Pons (tissue), 1 donor: Measurements from ENCODE around the gene GTF3C1.
A peak's percentile ranks its signal among the peaks of the same experiment; 100 is the strongest.
"Not testable (repeated sequence)": the region's sequence is repeated elsewhere in the genome, so short reads cannot be mapped to it uniquely, and the experiment has no call there.

ENCODE experiments used
- DNase-seq: peaks from one replicate; pipeline ENCODE4 v3.0.0-alpha.2; 2016; ENCODE audit warnings: low spot score

Gene GTF3C1

GRCh38 chr16:27549746-27550581 is at the start of gene GTF3C1, which contains the start of gene KATNIP:
Gene GTF3C1 (minus strand): TSS chr16:27549913. CDS start chr16:27549890, 23 bp downstream.
Gene KATNIP (plus strand): TSS chr16:27550144. CDS start chr16:27550171, 27 bp downstream.
- peak; percentile 98 for DNase-seq

GRCh38 chr16:27598931-27599565 is 49.3 kb upstream of the GTF3C1 start:
- no peak for DNase-seq

- no peak for DNase-seq
Observed at GRCh38 chr16:27598220-27598619, 48.5 kb upstream of the GTF3C1 start.

- DNase-seq, result no peak
Observed at GRCh38 chr16:27597361-27597760, 47.6 kb upstream of the GTF3C1 start.

GRCh38 chr16:27596411-27596810 is 46.7 kb upstream of the GTF3C1 start:
- DNase-seq, result no peak

- DNase-seq, result no peak
Observed at GRCh38 chr16:27595993-27596392, 46.3 kb upstream of the GTF3C1 start.

GRCh38 chr16:27595475-27595874 is 45.8 kb upstream of the GTF3C1 start:
- DNase-seq, result no peak

GRCh38 chr16:27591837-27592236 is 42.1 kb upstream of the GTF3C1 start:
- DNase-seq, result no peak

GRCh38 chr16:27588057-27588456 is 38.3 kb upstream of the GTF3C1 start:
- DNase-seq, result no peak

GRCh38 chr16:27586711-27587110 is 37.0 kb upstream of the GTF3C1 start:
- no peak for DNase-seq

GRCh38 chr16:27585200-27585599 is 35.5 kb upstream of the GTF3C1 start:
- no peak for DNase-seq

GRCh38 chr16:27583634-27584033 is 33.9 kb upstream of the GTF3C1 start:
- no peak for DNase-seq

GRCh38 chr16:27582883-27583282 is 33.2 kb upstream of the GTF3C1 start:
- DNase-seq, result no peak

GRCh38 chr16:27579087-27579980 is 29.6 kb upstream of the GTF3C1 start:
- no peak for DNase-seq

- no peak for DNase-seq
Observed at GRCh38 chr16:27576729-27577128, 27.0 kb upstream of the GTF3C1 start.

- DNase-seq, result no peak
Observed at GRCh38 chr16:27572711-27573110, 23.0 kb upstream of the GTF3C1 start.

- no peak for DNase-seq
Observed at GRCh38 chr16:27571433-27572326, 22.0 kb upstream of the GTF3C1 start.

GRCh38 chr16:27570986-27571385 is 21.3 kb upstream of the GTF3C1 start:
- not testable (repeated sequence) for DNase-seq

GRCh38 chr16:27568077-27568476 is 18.4 kb upstream of the GTF3C1 start:
- DNase-seq, result no peak

- no peak for DNase-seq
Observed at GRCh38 chr16:27566417-27566816, 16.7 kb upstream of the GTF3C1 start.

- DNase-seq, result no peak
Observed at GRCh38 chr16:27564224-27564623, 14.5 kb upstream of the GTF3C1 start.
